Activated T-helper 2 cell treated with anti-CD3 and anti-CD28 coated beads, Interferon-gamma antibody, Interleukin-2, Interleukin-4, amounts not matched to agents 10 μg/mL and 5 μg/mL and 100 μg/mL, durations not matched to agents 14 hours and 24 hours and 36 hours (primary cell): Measurements from ENCODE around the gene TIMP3. TPM values are rescaled to one million over a fixed set of nuclear protein-coding genes. Genes with fewer than 3 reads are reported as not detected.

Experiments
- DNase-seq: peaks from one replicate; pipeline ENCODE4 v3.0.0; 2021; ENCODE audit warnings: low spot score
- H3K27ac Mint-ChIP-seq: one replicate; pipeline ENCODE4 v1.8.0; 2021; ENCODE audit warnings: mixed read lengths
- H3K27me3 Mint-ChIP-seq: one replicate; pipeline ENCODE4 v1.8.0; 2021; ENCODE audit warnings: low read depth, mixed read lengths
- H3K36me3 Mint-ChIP-seq: one replicate; pipeline ENCODE4 v1.8.0; 2021; ENCODE audit warnings: low read depth, mixed read lengths
- H3K4me1 Mint-ChIP-seq: one replicate; pipeline ENCODE4 v1.8.0; 2021; ENCODE audit warnings: low read depth, mixed read lengths
- H3K4me3 Mint-ChIP-seq: one replicate; pipeline ENCODE4 v1.8.0; 2021; ENCODE audit warnings: low read depth, mild to moderate bottlenecking, moderate library complexity, mixed read lengths
- H3K9me3 Mint-ChIP-seq: one replicate; pipeline ENCODE4 v1.8.0; 2021; ENCODE audit warnings: mixed read lengths
- intact Hi-C: fragments of 100-400 bp; cut with micrococcal nuclease; formaldehyde crosslinking; loops from one replicate; pipeline ENCODE4 v1.15.1; 2023
- total RNA-seq: library from RNA; stranded (reverse); gene quantifications from 2 replicates; pipeline ENCODE4 v1.2.3, GENCODE V29; 2022

Gene TIMP3
- total RNA-seq, 1 donor from 2014 or later: 0.05 TPM

DNA sequence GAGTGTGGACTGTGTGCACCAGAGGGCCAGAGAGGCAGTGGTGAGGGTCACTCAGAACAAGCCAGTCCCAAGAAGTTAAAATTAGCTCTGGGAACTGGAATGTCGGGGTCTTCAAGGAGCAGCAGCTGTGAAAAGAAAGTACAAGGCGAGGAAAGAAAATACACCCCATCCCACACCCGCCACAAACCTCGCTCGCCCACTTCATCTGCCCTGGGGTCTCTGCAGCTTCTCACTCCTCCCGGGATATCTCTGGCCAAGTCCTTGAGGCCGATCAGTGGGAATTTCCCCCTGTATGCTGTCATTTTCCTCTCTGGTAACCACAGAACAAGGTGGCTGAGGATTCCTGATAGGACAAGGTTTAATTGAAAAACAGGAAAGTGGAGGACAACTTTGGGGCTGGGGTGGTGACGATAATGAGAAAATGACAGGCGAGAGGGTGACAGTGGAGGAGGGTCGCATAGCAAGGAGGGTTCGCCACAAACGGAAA, 36.3 kb upstream of the TIMP3 start:
- H3K4me1 Mint-ChIP-seq: no peaks in the 10 kb centered on the region
- intact Hi-C loops: no loop called here
- no peak overlapping the region for H3K4me3 Mint-ChIP-seq
- H3K9me3 Mint-ChIP-seq: no peaks in the 10 kb centered on the region
- no peak overlapping the region for H3K27ac Mint-ChIP-seq
- no peaks in the 10 kb centered on the region for H3K36me3 Mint-ChIP-seq
- peaks cover 18% of the 10 kb centered on the region for H3K27me3 Mint-ChIP-seq
- DNase-seq: no peak

DNA sequence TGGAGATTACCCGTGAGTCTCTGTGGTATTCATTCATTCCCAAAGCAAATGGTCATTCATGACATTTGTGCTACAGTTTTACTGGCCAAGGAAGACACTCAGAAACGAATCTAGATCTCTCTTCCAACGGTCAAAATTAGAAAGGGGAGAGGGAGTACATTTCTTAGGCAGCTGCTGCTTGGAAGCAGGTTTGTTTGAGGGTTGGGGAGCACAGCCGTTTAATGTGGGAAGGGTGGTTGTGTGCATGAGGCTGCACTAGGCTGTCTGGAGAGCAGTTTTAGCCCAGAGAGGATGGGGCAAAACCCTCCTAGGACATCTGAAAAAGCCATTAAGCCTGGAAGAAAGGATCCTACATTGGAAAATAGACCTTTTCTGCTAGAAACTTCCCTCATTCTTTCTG, 29.7 kb upstream of the TIMP3 start:
- Mint-ChIP-seq H3K4me1 (no peaks in the 10 kb centered on the region), H3K27ac (no peak overlapping the region), H3K27me3 (peaks cover 2% of the 10 kb centered on the region), H3K36me3 (no peaks in the 10 kb centered on the region), H3K9me3 (no peaks in the 10 kb centered on the region), H3K4me3 (no peak overlapping the region)
- intact Hi-C loops: no loop called here
- DNase-seq: no peak

DNA sequence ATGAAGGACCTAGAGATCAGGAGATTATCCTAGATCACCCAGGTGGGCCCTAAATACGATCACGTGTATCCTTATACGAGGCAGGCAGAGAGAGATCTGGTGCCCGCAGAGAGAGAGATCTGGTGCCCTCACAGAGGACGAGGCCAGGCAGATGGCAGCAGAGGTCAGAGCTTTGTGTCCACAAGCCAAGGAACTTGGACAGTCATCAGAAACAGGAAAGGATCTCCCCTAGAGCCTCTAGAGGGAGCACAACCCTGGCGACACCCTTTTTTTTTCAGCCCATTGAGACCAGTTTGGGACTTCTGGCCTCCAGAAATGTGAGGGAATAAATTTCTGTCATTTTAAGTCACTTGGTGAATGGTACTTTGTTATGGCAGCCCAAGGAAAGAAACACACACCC, 25.5 kb upstream of the TIMP3 start:
- Mint-ChIP-seq H3K27me3 (peaks cover 2% of the 10 kb centered on the region), H3K9me3 (no peaks in the 10 kb centered on the region), H3K36me3 (no peaks in the 10 kb centered on the region), H3K4me3 (no peak overlapping the region), H3K27ac (no peak overlapping the region), H3K4me1 (no peaks in the 10 kb centered on the region)
- no peak for DNase-seq
- intact Hi-C loops: no loop called here

DNA sequence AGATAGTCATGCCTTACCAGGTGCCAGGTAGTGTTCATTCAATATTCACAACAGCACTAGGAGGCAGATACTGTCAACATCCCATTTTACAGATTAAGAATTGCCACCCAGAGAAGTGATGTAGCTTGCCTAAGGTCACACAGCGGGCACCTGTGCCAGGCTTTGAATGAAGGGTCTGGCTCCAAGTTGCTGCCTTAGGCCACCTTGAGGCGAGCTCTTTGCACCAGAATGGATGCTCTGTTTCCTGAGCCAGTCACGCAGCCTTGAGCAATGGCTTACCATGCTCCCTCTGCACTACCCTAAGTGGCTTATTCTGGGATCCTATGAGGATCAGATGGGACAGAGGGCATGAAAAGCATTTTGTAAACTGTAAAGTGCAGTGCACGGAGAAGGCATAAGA, 25.1 kb upstream of the TIMP3 start:
- Mint-ChIP-seq H3K27me3 (peaks cover 2% of the 10 kb centered on the region), H3K4me3 (no peak overlapping the region), H3K36me3 (no peaks in the 10 kb centered on the region), H3K4me1 (no peaks in the 10 kb centered on the region), H3K9me3 (no peaks in the 10 kb centered on the region), H3K27ac (no peak overlapping the region)
- DNase-seq: no peak
- intact Hi-C loops: no loop called here

DNA sequence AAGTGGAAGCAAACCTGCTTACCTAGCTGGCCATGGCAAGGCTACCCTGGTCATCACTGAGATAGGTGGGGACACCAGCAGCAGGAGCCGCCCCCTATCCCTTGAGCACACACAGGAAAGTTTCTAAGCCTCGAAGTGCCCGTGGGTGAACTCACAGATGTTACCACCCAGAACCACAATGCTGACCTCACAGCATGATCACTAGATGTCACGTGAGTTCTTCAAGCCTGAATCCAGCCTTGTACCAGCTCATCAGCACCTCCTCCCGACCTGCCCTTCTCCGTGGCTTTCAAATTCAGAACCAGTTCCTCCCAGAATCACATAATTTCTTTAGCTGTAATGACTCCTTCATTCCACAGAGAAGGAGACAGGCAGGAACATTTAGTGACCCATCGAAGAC, 24.7 kb upstream of the TIMP3 start:
- intact Hi-C loops: no loop called here
- H3K4me1 Mint-ChIP-seq: no peaks in the 10 kb centered on the region
- peaks cover 2% of the 10 kb centered on the region for H3K27me3 Mint-ChIP-seq
- DNase-seq: no peak
- no peaks in the 10 kb centered on the region for H3K9me3 Mint-ChIP-seq
- H3K27ac Mint-ChIP-seq: no peak overlapping the region
- no peak overlapping the region for H3K4me3 Mint-ChIP-seq
- no peaks in the 10 kb centered on the region for H3K36me3 Mint-ChIP-seq

DNA sequence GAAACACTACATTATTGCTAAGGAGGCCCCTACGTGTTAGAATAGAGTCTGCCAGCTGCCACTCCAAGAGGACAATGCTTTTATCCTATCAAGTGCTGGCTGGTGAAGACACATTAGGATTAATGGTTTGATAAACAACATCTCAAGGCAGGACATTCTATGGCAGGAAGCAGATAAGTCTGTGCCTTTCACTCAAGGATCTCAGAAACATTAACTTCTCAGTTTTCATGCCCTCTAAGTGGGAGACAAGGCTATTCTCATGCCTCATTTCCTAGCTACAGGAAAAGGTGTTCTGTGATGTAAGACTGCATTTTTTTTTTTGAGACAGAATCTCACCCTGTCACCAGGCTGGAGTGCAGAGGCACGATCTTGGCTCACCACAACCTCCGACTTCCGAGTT, 23.5 kb upstream of the TIMP3 start:
- Mint-ChIP-seq H3K9me3 (no peaks in the 10 kb centered on the region), H3K36me3 (no peaks in the 10 kb centered on the region), H3K27me3 (peaks cover 2% of the 10 kb centered on the region), H3K27ac (no peak overlapping the region), H3K4me1 (no peaks in the 10 kb centered on the region), H3K4me3 (no peak overlapping the region)
- DNase-seq: no peak
- intact Hi-C loops: no loop called here

DNA sequence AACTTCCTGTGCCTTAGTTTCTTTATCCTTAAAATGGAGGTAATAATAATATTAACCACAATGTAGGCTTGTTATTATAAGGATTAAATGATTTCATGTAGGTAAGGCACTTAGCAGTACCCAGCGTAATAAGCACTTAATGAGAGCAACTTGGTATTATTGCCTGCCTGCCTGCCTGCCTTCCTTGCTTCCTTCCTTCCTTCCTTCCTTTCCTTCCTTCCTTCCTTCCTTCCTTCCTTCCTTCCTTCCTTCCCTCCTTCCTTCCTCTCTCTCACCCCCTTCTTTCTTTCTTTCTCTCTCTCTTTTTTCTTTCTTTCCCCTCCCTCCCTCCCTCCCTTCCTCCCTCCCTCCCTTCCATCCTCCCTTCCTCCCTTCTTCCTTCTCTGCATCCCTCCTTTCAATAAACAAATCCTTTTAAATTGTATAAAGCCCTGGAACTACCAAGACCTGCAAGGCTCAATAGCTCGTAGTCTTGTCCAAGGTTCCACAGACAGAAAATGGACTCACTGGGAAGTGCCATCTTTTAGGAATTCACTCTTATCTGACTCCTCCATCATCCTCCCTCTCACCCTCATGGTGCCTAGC, 20.7 kb upstream of the TIMP3 start:
- intact Hi-C loops: no loop called here
- Mint-ChIP-seq H3K27me3 (peaks cover 1% of the 10 kb centered on the region), H3K27ac (no peak overlapping the region), H3K4me1 (no peaks in the 10 kb centered on the region), H3K9me3 (no peaks in the 10 kb centered on the region), H3K4me3 (no peak overlapping the region), H3K36me3 (no peaks in the 10 kb centered on the region)
- no peak for DNase-seq

DNA sequence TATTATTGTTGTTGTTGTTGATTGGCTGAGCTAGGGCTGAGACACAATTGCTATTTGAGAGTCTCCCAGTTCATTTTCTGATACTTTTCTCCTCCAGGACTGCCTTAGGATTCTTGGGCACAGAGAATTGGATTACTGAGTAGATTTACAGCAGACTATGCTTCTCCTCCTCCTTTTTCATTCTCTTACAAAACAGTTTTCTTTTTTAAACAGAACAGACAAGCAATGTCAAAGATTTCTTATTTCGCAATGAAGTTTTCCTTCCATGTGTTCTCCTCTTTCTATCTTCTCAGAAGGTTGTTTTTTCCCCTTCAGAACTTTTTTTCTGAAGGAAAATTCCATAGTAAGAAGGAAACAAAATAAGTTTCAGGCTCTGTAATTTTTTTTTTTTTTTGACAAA, 19.8 kb upstream of the TIMP3 start:
- Mint-ChIP-seq H3K36me3 (no peaks in the 10 kb centered on the region), H3K4me1 (no peaks in the 10 kb centered on the region), H3K27ac (no peak overlapping the region), H3K9me3 (no peaks in the 10 kb centered on the region), H3K4me3 (no peak overlapping the region), H3K27me3 (no peaks in the 10 kb centered on the region)
- intact Hi-C loops: no loop called here
- no peak for DNase-seq

DNA sequence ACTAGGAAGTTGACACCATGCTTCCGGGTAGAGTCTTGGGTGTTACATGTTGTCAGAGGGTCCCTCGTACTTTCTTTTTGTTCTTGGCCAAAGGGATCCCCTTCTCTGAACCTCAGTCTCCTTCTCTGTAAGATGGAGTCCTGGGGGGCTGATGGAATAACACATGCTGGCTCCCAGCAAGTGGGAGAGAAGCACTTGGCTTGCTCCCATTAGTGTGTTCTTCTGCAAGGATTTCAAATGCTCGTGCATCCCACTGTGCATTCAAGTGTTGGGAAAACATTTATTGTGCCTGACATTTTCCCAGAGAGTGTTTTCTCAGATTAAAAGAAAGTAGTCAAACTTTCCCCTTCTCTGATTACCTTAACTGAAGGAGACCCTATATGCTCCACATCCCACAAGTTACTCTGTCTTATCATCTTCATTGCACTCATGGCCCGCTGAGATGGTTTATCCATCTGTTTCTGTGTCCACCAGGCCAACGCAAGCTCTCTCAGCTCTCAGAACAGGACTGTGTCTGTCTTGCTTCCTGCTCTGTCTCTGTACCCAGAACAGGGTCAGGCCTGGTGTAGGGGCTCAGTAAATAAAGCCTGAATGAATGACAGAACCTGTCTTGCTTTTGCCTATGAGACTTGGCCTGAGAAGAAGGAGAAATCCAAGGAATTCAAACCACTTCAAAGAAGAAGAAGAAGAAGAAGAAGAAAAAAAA, 16.0 kb upstream of the TIMP3 start:
- no peaks in the 10 kb centered on the region for H3K9me3 Mint-ChIP-seq
- DNase-seq: no peak

DNA sequence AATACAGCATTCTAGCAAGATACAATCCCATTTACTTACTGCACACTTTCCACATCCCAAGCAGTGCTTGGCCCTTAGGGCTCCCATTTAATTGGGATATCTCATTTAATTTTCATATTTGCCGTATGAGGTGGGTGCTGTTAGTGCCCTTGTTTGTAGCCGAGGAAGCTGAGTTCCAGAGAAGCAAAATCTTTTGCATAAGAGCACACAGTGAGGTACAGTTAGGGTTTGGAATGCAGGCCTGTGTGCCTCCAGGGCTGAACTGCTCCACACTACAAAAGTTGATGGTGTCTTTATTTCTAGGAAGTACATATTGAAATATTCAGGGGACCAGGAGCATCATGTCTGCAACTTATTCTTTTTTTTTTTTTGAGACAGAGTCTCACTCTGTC, 15.5 kb upstream of the TIMP3 start:
- H3K27me3 Mint-ChIP-seq: peaks cover 2% of the 10 kb centered on the region
- no peak overlapping the region for H3K4me3 Mint-ChIP-seq
- H3K9me3 Mint-ChIP-seq: no peaks in the 10 kb centered on the region
- H3K36me3 Mint-ChIP-seq: no peaks in the 10 kb centered on the region
- H3K4me1 Mint-ChIP-seq: no peaks in the 10 kb centered on the region
- no peak for DNase-seq
- no peak overlapping the region for H3K27ac Mint-ChIP-seq
- intact Hi-C loops: no loop called here

More for the DNA sequence above, 16.0 kb upstream of the TIMP3 start:
- no peak overlapping the region for H3K4me3 Mint-ChIP-seq
- intact Hi-C loops: no loop called here
- H3K27ac Mint-ChIP-seq: no peak overlapping the region
- no peaks in the 10 kb centered on the region for H3K36me3 Mint-ChIP-seq
- peaks cover 2% of the 10 kb centered on the region for H3K27me3 Mint-ChIP-seq
- H3K4me1 Mint-ChIP-seq: no peaks in the 10 kb centered on the region

DNA sequence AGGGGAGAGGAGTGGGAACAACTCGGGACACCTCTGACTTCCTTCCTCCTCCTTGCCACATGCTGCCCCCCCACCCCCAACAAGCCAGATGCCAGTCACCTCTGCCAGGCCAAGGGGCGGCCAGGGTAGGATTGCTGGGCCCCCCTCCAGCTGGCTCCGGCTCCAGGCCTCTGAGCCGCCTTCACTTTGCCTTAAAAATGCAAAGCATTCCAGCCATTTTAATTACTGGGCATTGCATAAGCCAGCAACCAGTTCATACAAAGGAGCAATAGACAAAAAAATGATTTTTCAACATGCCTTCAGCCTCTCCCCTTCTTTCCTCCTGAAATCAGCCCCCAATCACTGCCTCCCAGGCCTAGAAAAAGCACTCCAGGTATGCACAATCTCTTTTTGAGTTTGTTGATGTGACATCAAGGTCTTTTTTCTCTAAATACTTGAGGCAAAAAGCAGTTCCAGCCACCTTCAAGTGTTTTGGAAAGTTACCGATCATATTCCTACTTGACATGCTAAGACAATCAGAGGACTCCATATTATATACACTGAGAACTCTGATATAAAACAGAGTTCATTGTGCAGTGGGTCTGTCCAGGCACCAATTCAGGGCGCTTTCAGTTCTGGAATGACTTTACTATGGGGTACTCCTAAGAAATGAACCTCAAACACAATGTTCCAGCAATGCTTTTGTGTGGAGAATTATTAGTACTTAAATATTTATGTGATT, 12.4 kb upstream of the TIMP3 start:
- no peak for DNase-seq
- Mint-ChIP-seq H3K36me3 (no peaks in the 10 kb centered on the region), H3K27ac (no peak overlapping the region), H3K4me1 (no peaks in the 10 kb centered on the region), H3K9me3 (no peaks in the 10 kb centered on the region), H3K4me3 (no peak overlapping the region), H3K27me3 (peaks cover 2% of the 10 kb centered on the region)
- intact Hi-C loops: no loop called here

DNA sequence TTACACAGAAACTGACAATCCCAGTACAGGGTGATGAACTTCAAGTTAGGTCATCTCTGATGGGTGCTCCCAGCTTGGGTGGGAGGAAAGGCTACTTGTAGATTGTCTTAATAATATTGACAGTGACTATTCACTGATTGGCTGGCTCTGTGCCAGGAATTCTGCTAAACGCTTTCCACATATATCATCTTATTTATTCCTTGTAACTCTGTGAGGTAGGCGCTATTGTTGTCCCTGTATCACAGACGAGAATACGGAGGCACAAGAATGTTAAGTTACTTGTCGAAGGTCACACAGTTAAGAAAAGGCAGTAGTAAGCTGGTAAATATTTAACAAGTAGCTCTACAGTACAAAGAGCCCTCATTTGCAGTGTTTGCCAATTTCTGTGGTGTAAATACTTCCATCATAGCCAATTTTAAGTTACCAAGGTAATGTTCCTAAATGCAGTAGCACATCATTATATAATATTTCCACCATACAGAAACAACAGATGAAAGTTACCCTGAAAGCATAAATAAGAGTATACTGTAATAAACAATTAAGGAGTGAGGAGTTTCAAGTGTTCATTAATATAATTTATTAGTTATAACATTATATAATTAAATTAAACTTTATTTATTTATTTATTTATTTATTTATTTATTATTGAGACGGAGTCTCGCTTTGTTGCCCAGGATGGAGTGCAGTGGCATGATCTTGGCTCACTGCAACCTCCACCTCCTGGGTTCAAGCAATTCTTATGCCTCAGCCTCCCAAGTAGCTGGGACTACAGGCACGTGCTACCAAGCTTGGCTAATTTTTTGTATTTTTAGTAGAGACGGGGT, 11.5 kb upstream of the TIMP3 start:
- H3K36me3 Mint-ChIP-seq: no peaks in the 10 kb centered on the region
- H3K4me1 Mint-ChIP-seq: no peaks in the 10 kb centered on the region
- intact Hi-C loops: no loop called here
- no peak overlapping the region for H3K4me3 Mint-ChIP-seq
- H3K27me3 Mint-ChIP-seq: peaks cover 7% of the 10 kb centered on the region
- no peaks in the 10 kb centered on the region for H3K9me3 Mint-ChIP-seq
- no peak for DNase-seq
- no peak overlapping the region for H3K27ac Mint-ChIP-seq
